Endothelial cell of umbilical vein (primary cell): ENCODE results near the gene HOXA13. TPM values are rescaled to one million over a fixed set of nuclear protein-coding genes. Genes with fewer than 3 reads are reported as not detected.
A peak's percentile ranks its signal among the peaks of the same experiment; 100 is the strongest.

ENCODE experiments used
- BruUV-seq: library from RNA; stranded (reverse); fragments of 400-500 nt; replicated peaks from 2 replicates; lab custom pipeline; 2021; lab: Mats Ljungman, UMichigan
- CTCF ChIA-PET: fragments of 300-600, 350-600 bp; sonication (Branson Sonifier 250); formaldehyde crosslinking; loops from one replicate; lab custom pipeline; 2021; ENCODE audit warnings: antibody characterized with exemption, inconsistent platforms; lab: Charles Lee
- POLR2A ChIA-PET: fragments of 300-600, 350-600 bp; sonication (Branson Sonifier 250); formaldehyde crosslinking; loops from one replicate; lab custom pipeline; 2021; ENCODE audit warnings: antibody characterized with exemption, inconsistent platforms; lab: Charles Lee
- DNase-seq: peaks from one replicate; pipeline ENCODE4 v3.0.0-alpha.2; 2011; ENCODE audit warnings: low read depth, low spot score
- FAIRE-seq: peaks from 2 replicates; lab custom pipeline; 2011; peaks lifted over from hg19 to GRCh38; lab: Jason Lieb, UNC
- H2AFZ ChIP-seq: 2 replicates; pipeline ENCODE4 v1.6.0; 2012; ENCODE audit warnings: low read depth, low read length, control low read depth, inconsistent platforms
- H3K27ac ChIP-seq: 2 replicates; pipeline ENCODE4 v1.5.1; 2011; ENCODE audit warnings: low read depth, mild to moderate bottlenecking, control low read depth, low read length, moderate library complexity; ENCODE audit not compliant: insufficient read depth
- H3K27me3 ChIP-seq, 2 experiments: 2 replicates each; pipeline versions ENCODE4 v1.6.0 to v1.6.1; 2011; ENCODE audit warnings: low read length in 2 of 2, mixed read lengths in 1 of 2; ENCODE audit not compliant: control insufficient read depth in 2 of 2, insufficient read depth in 2 of 2
- H3K36me3 ChIP-seq, 2 experiments: 2 replicates in 1 of 2; 3 replicates in 1 of 2; pipeline ENCODE4 v1.5.1; 2011; ENCODE audit warnings: low read length in 2 of 2, mild to moderate bottlenecking in 1 of 2, moderate library complexity in 1 of 2; ENCODE audit not compliant: control insufficient read depth in 2 of 2, insufficient read depth in 2 of 2; ENCODE audit errors: extremely low read depth in 1 of 2
- H3K4me1 ChIP-seq: 3 replicates; pipeline ENCODE4 v1.5.1; 2011; ENCODE audit warnings: mild to moderate bottlenecking, low read length; ENCODE audit not compliant: control insufficient read depth, insufficient read depth; ENCODE audit errors: extremely low read depth
- H3K4me2 ChIP-seq: 2 replicates; pipeline ENCODE4 v1.6.1; 2011; ENCODE audit warnings: low read length, control low read depth, mixed read lengths; ENCODE audit not compliant: insufficient read depth
- H3K4me3 ChIP-seq, 3 experiments: fragments of 200-600 bp in 1 of 3; sonication (generic), shearing (Covaris generic) in 1 of 3; replicated peaks in 1 of 3; 2 replicates each; pipeline ENCODE4 v1.5.1; 2011 to 2016; ENCODE audit warnings: control low read depth in 3 of 3, low read length in 3 of 3, mild to moderate bottlenecking in 2 of 3, inconsistent platforms in 1 of 3, low read depth in 1 of 3, moderate library complexity in 1 of 3; ENCODE audit not compliant: insufficient read depth in 1 of 3
- H3K79me2 ChIP-seq: 2 replicates; pipeline ENCODE4 v1.6.0; 2012; ENCODE audit warnings: low read length, inconsistent platforms; ENCODE audit not compliant: control insufficient read depth, insufficient read depth
- H3K9ac ChIP-seq: replicated peaks from 2 replicates; pipeline ENCODE3; 2011; ENCODE audit warnings: low read length, control low read depth; ENCODE audit not compliant: insufficient read depth; ENCODE audit errors: extremely low read depth
- H3K9me1 ChIP-seq: replicated peaks from 3 replicates; pipeline ENCODE4 v1.6.0; 2011; ENCODE audit warnings: mild to moderate bottlenecking, low read length; ENCODE audit not compliant: control insufficient read depth, insufficient read depth; ENCODE audit errors: extremely low read depth
- H3K9me3 ChIP-seq: replicated peaks from 2 replicates; pipeline ENCODE4 v1.5.1; 2012; ENCODE audit warnings: low read length, inconsistent platforms; ENCODE audit not compliant: control insufficient read depth, insufficient read depth
- H4K20me1 ChIP-seq: replicated peaks from 2 replicates; pipeline ENCODE3; 2011; ENCODE audit warnings: mild to moderate bottlenecking, low read length; ENCODE audit not compliant: control insufficient read depth, insufficient read depth; ENCODE audit errors: extremely low read depth
- GATA2 ChIP-seq: IDR thresholded peaks from 2 replicates; pipeline ENCODE4 v1.7.0; 2011; ENCODE audit warnings: low read depth, mild to moderate bottlenecking, moderate library complexity, mixed read lengths, low read length; ENCODE audit not compliant: insufficient read length, insufficient read depth
- JUN ChIP-seq: IDR thresholded peaks from 2 replicates; pipeline ENCODE4 v1.6.1; 2011; ENCODE audit warnings: borderline replicate concordance, low read depth; ENCODE audit not compliant: insufficient read length, insufficient read depth
- MYC ChIP-seq: IDR thresholded peaks from one replicate; pipeline ENCODE4 v1.6.1; 2011; ENCODE audit warnings: mild to moderate bottlenecking, low read depth, low read length
- dilution Hi-C: fragments of 300-500 bp; cut with MboI; formaldehyde crosslinking; loops from one replicate; pipeline ENCODE4 v1.15.0; 2019; ENCODE audit warnings: low sequenced_read_pairs; ENCODE audit not compliant: extremely low pct_ligation_motif_present
- intact Hi-C: fragments of 100-400 bp; cut with micrococcal nuclease; formaldehyde crosslinking; loops from one replicate; pipeline ENCODE4 v1.10.0; 2022
- polyA plus RNA-seq, 4 experiments: library from polyadenylated mRNA; depleted of rRNA in 3 of 4; stranded (reverse) in 3 of 4; unstranded in 1 of 4; fragments of >200 nt; gene quantifications; 2 replicates each; pipeline versions ENCODE4 v1.2.1 to v1.2.3, GENCODE V29; 2011 to 2012; ENCODE audit warnings: missing spikeins in 1 of 4
- total RNA-seq: library from RNA; stranded (reverse); gene quantifications from 2 replicates; pipeline ENCODE4 v1.2.3, GENCODE V29; 2021
- TF ChIP-seq, protein P1 (sequence below), 2 donors: IDR thresholded peaks; 1 replicate in 1 of 2; 2 replicates in 1 of 2; pipeline ENCODE4 v1.5.1; 2011; ENCODE audit warnings: low read length in 2 of 2, mild to moderate bottlenecking in 2 of 2, moderate library complexity in 2 of 2, control low read depth in 1 of 2, inconsistent platforms in 1 of 2, low read depth in 1 of 2; ENCODE audit not compliant: insufficient read depth in 1 of 2; ENCODE audit errors: extremely low read depth in 1 of 2

The HOXA13 gene
- total and polyA plus RNA-seq, 2 donors (not counting 3 experiments of a cell fraction or from before 2014, with no cell fraction given) = 0.22 TPM; not detected in 1

DNA sequence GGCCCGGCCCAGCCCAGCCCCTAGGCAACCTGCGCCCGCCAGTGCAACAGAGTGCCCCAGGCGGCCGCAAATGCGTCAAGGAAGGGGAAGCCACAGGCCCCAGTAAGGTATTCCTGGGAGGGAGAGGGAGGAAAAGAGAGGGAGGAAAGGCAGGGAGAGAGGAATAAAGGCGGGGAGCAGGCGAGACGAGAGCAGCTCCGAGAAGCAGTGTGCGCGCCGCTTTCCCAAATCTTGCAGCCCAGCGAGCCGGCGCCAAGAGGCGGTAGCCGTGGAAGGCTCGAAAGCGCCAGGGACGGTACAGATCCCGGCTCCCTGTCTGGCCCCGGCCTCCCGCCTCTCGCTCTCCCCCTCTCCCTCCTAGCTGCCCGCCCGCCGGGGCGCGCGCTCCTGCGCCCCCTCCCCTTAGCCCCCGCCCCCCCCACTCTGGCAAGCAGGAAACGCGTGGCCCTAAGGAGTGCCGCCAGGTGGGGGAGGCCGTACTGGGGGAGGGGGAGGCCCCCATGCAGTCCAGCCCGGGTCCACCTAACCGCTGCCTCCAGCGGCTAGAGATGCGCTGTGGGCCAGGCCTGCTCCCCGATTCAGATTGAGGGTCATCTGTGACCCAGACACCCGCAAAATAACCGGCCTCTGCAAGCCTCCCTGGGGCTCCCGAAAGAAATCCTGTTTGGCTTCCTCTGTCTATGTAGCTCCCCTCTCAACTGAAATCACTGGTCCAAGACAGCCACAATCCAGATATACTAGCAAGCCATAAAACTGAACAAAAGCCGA, 30.0 kb downstream of the HOXA13 start:
- TF ChIP-seq MYC = peak; percentile 42
- TF ChIP-seq JUN = no peak

DNA sequence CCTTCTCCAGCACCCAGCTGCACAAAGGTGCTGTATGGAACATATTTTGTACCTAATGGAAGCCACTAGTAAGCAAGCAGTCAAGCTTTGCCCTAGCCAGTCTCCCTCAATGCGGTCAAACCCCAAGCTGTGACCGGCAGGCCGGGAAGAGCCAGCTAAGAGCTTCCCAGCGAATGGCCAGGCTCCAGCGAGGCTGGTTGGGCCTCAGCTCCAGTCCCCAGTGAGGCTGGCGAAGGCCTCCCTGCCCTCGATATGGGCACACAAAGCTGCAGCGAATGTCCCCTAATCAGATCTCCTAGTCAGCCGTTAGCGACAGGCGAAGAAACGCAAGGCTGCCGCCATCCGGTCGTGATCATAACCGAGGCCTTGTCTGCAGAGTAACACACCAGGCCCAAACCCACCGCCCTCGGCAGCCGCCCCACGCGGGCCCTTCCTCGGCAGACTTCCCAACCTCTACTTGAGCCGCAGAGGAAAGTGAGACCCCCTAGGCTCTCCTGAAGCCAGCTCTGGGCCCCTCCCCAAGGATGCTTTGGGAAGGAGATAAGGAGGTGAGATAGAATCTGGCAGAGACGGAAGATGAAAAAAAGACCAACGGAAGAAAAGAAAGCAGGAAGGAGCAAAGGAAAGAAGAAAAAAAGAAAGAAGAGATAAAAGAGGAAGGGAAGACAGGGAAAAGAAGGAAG, 31.5 kb downstream of the HOXA13 start:
- ChIA-PET POLR2A (interaction anchor here (0.5 to 1.9 kb wide), 8 partner anchors 9 to 499 kb away, joined by 3 to 6 read pairs (median 4); partner anchors contain the start of genes HOXA11 and HOXA3), CTCF (interaction anchor here (0.8 to 7.4 kb wide), 11 partner anchors 9 to 799 kb away, joined by 3 to 86 read pairs (median 5); partner anchors contain the start of genes HOXA3, HOXA5 and HOXA6)
- Histone ChIP-seq H3K79me2 (peaks cover 98% of the 10 kb centered on the region), H3K9me3 (no peaks in the 10 kb centered on the region), H3K4me2 (peak overlapping the region; percentile 70), H3K4me3 (peak overlapping the region; percentile 44 to 98 (median 63)), H2AFZ (no peak overlapping the region), H3K4me1 (peaks cover 45% of the 10 kb centered on the region), H3K27me3 (no peaks in the 10 kb centered on the region), H4K20me1 (no peaks in the 10 kb centered on the region), H3K9ac (peak overlapping the region; percentile 85), H3K36me3 (peaks cover 0 to 5% of the 10 kb centered on the region in 2 experiments), H3K27ac (peak overlapping the region; percentile 91), H3K9me1 (no peaks in the 10 kb centered on the region)
- intact Hi-C loops (loop anchor here (2.0 kb wide), 1 partner anchor 50 kb away; no protein-coding TSS in a partner anchor), dilution Hi-C loops (loop anchor here (10.0 to 25.0 kb wide), 3 partner anchors 314 to 981 kb away; no protein-coding TSS in a partner anchor)
- DNase-seq (peak; percentile 84), FAIRE-seq (peak; percentile 73)
- TF ChIP-seq GATA2 (peak; percentile 52), MYC (no peak)
- TF ChIP-seq, protein P1, sequence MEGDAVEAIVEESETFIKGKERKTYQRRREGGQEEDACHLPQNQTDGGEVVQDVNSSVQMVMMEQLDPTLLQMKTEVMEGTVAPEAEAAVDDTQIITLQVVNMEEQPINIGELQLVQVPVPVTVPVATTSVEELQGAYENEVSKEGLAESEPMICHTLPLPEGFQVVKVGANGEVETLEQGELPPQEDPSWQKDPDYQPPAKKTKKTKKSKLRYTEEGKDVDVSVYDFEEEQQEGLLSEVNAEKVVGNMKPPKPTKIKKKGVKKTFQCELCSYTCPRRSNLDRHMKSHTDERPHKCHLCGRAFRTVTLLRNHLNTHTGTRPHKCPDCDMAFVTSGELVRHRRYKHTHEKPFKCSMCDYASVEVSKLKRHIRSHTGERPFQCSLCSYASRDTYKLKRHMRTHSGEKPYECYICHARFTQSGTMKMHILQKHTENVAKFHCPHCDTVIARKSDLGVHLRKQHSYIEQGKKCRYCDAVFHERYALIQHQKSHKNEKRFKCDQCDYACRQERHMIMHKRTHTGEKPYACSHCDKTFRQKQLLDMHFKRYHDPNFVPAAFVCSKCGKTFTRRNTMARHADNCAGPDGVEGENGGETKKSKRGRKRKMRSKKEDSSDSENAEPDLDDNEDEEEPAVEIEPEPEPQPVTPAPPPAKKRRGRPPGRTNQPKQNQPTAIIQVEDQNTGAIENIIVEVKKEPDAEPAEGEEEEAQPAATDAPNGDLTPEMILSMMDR (IDR thresholded peaks at IDR 0.05; ENCODE audit: extremely low read depth in 1 of 2, insufficient read depth in 1 of 2, low read depth in 1 of 2, low read length in 2 of 2) = peak in 1 of 2 donors; percentile 6
- BruUV-seq = TSS peak; percentile 0

More for the DNA sequence above, 30.0 kb downstream of the HOXA13 start:
- no TSS peak for BruUV-seq
- dilution Hi-C loops = loop anchor here (10.0 to 25.0 kb wide), 3 partner anchors 315 to 983 kb away; no protein-coding TSS in a partner anchor
- no peaks in the 10 kb centered on the region for H3K9me3 ChIP-seq
- POLR2A ChIA-PET = interaction anchor here (1.9 kb wide), 1 partner anchor 16 kb away, joined by 6 read pairs; the partner anchor contains the start of gene HOXA11
- peaks cover 50% of the 10 kb centered on the region for H3K4me1 ChIP-seq
- intact Hi-C loops = loop anchor here (2.0 kb wide), 1 partner anchor 51 kb away; no protein-coding TSS in a partner anchor
- H4K20me1 ChIP-seq = no peaks in the 10 kb centered on the region
- H3K9me1 ChIP-seq = no peaks in the 10 kb centered on the region
- H2AFZ ChIP-seq = no peak overlapping the region
- CTCF ChIA-PET = interaction anchor here (1.0 to 7.4 kb wide), 8 partner anchors 8 to 30 kb away, joined by 3 to 86 read pairs (median 14); partner anchors contain the start of genes HOXA3, HOXA5 and HOXA7
- DNase-seq (no peak), FAIRE-seq (no peak)
- peak overlapping the region; percentile 44 to 98 (median 63) for H3K4me3 ChIP-seq
- H3K4me2 ChIP-seq = peak overlapping the region; percentile 98
- peak overlapping the region; percentile 96 for H3K27ac ChIP-seq
- H3K36me3 ChIP-seq = no peaks in the 10 kb centered on the region
- H3K79me2 ChIP-seq = peaks cover 98% of the 10 kb centered on the region
- no peaks in the 10 kb centered on the region for H3K27me3 ChIP-seq
- peak overlapping the region; percentile 91 for H3K9ac ChIP-seq
